Esophagus (tissue), 2 donors: ENCODE measurements around the gene EHBP1. TPM values are rescaled to one million over a fixed set of nuclear protein-coding genes. Genes with fewer than 3 reads are reported as not detected.

Source experiments
- H3K27ac ChIP-seq, 2 donors: one replicate each; pipeline ENCODE4 v1.5.1; 2013; ENCODE audit warnings: low read depth in 2 of 2, mild to moderate bottlenecking in 2 of 2, inconsistent platforms in 1 of 2, low read length in 1 of 2, moderate library complexity in 1 of 2
- H3K27me3 ChIP-seq, 2 donors: one replicate each; pipeline ENCODE4 v1.6.1; 2013; ENCODE audit warnings: low read length in 2 of 2, control low read depth in 1 of 2, mild to moderate bottlenecking in 1 of 2; ENCODE audit not compliant: insufficient read depth in 2 of 2, control insufficient read depth in 1 of 2
- H3K36me3 ChIP-seq, 2 donors: one replicate each; pipeline ENCODE4 v1.6.1; 2013; ENCODE audit warnings: low read length in 1 of 2; ENCODE audit not compliant: control insufficient read depth in 2 of 2, insufficient read depth in 2 of 2
- H3K4me1 ChIP-seq, 2 donors: one replicate each; pipeline ENCODE4 v1.6.1; 2013; ENCODE audit warnings: low read length in 1 of 2; ENCODE audit not compliant: control insufficient read depth in 2 of 2, insufficient read depth in 2 of 2
- H3K4me3 ChIP-seq, 2 donors: one replicate each; pipeline ENCODE4 v1.5.1; 2013; ENCODE audit warnings: low read length in 2 of 2, mild to moderate bottlenecking in 2 of 2, low read depth in 1 of 2, moderate library complexity in 1 of 2
- H3K9me3 ChIP-seq, 2 donors: one replicate each; pipeline ENCODE4 v1.6.1; 2013; ENCODE audit warnings: mild to moderate bottlenecking in 2 of 2, low read depth in 1 of 2, low read length in 1 of 2, moderate library complexity in 1 of 2; ENCODE audit not compliant: control insufficient read depth in 2 of 2, insufficient read depth in 1 of 2
- WGBS, 2 donors: extraction: QIAGEN DNeasy Blood & Tissue Kit; methylation state at CpG; one replicate each; pipeline ENCODE4 v1.1.7; 2013; 5-methylcytosine and 5-hydroxymethylcytosine counted together
- polyA plus RNA-seq, 2 donors: library from polyadenylated mRNA; stranded (reverse); fragments of 200-250 nt; gene quantifications; one replicate each; pipeline ENCODE4 v1.2.3, GENCODE V29; 2013
- donor health status: healthy with polysubstance abuse.
- donor health status: Bipolar disorder and iron deficiency.

EHBP1 gene
- polyA plus RNA-seq, 2 donors: 14.1 to 28.9 TPM

DNA sequence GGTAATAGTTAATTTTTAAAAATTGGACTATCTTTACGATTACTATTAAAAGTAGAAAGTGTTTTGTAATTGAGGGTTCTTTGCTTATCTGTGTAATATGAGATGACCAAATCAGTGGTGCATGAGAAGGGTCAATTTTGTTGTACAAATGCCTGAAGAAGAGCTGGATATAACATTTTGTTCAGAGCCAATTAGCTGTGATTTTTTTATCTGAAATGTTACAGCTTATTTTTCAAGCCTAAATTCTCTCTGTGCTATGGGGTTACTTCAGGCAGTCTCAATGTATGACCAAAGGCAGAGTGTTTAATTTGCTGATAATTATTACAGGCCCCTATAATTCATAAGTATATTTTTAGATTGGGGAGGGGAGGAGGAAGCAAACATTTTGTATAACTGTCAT lies 386.9 kb downstream of the EHBP1 start:
- Histone ChIP-seq H3K4me1 (no peaks in the 10 kb centered on the region), H3K27me3 (no peaks in the 10 kb centered on the region), H3K9me3 (no peaks in the 10 kb centered on the region), H3K27ac (no peak overlapping the region), H3K4me3 (no peak overlapping the region), H3K36me3 (no peaks in the 10 kb centered on the region)
- WGBS, 2 donors: 81 to 92% methylated on average over 1 of the region's 1 CpG

DNA sequence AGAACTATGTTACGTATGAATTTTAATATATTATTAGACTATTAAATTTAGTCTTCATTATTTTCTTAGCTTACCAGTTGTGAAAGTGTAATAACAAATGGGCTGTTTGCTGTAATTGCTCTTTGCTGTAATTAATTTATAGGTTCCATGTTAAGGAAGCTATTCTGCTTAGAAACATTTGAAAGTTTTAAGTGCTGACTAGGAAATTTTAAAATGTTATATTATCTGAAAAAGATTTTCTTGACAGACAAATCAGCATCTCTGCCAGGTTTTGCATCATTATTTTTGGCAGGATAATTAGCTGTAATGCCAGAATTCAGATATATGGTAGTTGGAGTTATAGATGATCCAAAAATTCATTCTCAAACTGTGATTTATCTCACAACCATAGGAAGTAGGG lies 387.3 kb downstream of the EHBP1 start:
- WGBS, 2 donors: 0 to 1% methylated on average over 1 of the region's 1 CpG
- Histone ChIP-seq H3K27me3 (no peaks in the 10 kb centered on the region), H3K36me3 (no peaks in the 10 kb centered on the region), H3K4me3 (no peak overlapping the region), H3K27ac (no peak overlapping the region), H3K4me1 (no peaks in the 10 kb centered on the region), H3K9me3 (no peaks in the 10 kb centered on the region)

DNA sequence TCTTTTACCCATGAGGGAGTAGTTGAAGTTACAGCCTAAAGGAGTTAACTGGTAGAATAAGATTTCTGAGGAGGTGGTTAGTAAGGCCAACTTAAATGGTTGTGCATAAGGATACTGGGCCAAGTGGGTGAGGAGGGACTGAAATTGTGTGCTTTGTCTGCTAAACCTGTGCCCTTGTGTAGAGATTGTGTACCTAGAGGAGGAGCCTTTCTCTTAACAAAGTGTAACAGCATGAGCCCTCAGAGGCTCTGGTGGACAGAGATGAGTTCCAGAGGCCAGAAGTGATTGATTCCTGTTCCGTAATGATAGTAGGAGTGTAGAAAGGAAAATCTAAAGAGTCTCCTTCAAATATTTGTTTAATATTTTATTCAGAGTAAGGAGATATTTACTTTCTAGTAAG lies 388.0 kb downstream of the EHBP1 start:
- Histone ChIP-seq H3K9me3 (no peaks in the 10 kb centered on the region), H3K4me1 (no peaks in the 10 kb centered on the region), H3K27me3 (no peaks in the 10 kb centered on the region), H3K4me3 (no peak overlapping the region), H3K27ac (no peak overlapping the region), H3K36me3 (no peaks in the 10 kb centered on the region)
- WGBS, 2 donors: 79 to 82% methylated on average over 1 of the region's 1 CpG

Other genes starting within 250 kb of the EHBP1 start
- 1 to 10 TPM; 1.1 to 1.5 TPM for gene TMEM17, start 199.5 kb upstream of the EHBP1 start, polyA plus RNA-seq